GM21786 (cell line): Measurements from ENCODE around the gene CCR7.

Experiments used
- ATAC-seq: cut with Tn5 transposase; IDR thresholded peaks from one replicate; pipeline ENCODE4 v1.9.1; 2021; ENCODE audit not compliant: unreplicated experiment

CCR7 gene

DNA sequence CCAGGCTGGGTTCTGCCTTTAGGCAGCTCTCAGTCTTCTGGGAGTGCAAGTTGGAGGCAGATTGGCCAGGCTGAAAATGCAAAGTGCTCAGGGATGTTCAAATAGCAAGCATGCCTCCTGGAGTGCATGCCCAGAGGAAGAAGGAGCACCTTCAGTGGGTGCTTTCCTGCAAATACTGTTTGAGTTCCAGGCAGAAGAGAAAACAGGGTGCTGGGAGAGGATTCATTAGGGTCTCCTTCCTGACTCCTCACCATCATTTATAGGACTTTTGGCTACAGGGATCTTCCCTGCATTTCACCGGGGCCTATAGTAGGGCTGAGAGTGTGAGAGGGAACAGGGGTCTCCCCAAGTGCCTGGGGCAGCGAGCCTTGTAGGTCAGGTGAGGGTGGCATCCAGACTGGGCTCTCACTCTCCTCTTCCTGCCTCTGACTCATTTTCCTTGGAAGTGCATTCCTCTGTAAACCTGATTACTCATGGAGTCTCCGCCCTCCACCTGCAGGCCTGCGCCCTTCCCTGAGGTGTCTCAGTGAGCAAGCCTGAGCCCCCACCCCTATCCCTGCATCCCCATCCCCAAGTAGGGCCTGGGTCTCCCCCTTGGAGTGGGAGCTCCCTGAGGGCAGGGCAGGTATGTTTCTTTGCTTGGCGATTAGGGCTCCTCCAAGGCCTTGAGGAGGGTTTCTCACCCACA is 46.7 kb downstream of the CCR7 start:
- ATAC-seq = no peak

DNA sequence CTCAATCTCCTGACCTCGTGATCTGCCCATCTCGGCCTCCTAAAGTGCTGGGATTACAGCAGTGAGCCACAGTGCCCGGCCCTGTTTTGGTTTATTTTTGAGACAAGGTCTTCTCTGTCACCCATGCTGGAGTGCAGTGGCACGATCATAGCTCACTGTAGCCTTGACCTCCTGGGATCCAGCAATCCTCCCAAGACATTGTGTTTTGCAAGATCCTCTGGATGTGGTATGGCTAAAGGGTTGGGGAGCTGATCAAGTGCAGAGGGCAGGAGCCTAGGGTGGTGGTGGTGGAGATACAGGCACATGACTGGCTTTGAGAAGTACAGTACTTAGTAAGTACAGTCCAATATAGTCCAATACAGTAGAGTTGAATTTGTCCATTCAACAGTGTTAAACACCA is 47.3 kb downstream of the CCR7 start:
- no peak for ATAC-seq

DNA sequence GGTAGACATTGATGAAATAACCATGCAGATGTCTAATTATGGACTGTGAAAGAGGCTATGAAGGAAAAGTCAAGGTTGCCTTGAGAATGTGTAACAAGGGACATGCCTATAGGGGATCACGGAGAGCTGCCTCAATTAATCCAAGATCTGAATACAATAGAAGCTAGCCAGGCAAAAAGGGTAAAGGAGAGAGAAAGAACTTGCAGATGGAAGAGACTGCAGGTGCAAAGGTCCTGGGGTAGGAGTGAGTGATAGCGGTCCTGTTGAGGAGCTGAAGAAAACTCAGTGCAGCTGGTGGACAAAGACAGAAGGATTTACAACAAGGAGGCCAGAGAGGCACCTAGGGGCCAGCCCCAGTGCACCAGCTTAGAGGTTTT is 48.0 kb downstream of the CCR7 start:
- ATAC-seq = no peak

DNA sequence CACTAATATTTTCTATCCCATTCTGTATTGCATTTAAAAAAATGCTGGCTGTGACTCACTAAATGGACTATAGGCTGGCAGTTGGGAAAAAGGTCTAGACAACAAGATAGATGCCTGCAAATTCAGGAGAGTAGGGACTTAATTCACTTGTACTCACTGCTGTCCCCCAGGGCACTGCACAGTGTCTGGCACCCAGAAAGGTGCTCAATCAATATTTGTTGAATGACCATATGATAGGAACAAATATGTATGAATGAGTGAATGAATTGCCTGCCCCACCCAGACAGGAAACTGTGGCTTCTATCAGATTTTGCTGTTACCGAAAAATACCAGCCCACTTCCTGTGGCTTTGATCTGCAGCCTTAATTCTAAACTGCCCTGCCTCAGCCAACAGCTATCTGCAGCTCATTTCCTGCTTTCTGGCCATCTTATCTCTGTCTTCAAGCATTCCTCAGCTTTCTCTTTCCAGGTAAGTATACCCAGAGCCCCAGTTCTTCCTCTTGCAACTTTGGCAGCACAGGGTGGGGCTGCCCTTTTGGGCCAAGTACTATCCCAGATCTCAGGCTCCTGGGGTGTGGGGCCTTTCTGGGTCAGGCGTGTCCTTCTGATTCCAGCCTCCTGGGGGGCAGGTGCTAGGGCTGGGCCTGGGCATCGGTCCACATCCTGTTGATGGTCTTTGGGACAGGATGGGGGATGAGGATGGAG is 48.5 kb downstream of the CCR7 start:
- ATAC-seq = no peak

DNA sequence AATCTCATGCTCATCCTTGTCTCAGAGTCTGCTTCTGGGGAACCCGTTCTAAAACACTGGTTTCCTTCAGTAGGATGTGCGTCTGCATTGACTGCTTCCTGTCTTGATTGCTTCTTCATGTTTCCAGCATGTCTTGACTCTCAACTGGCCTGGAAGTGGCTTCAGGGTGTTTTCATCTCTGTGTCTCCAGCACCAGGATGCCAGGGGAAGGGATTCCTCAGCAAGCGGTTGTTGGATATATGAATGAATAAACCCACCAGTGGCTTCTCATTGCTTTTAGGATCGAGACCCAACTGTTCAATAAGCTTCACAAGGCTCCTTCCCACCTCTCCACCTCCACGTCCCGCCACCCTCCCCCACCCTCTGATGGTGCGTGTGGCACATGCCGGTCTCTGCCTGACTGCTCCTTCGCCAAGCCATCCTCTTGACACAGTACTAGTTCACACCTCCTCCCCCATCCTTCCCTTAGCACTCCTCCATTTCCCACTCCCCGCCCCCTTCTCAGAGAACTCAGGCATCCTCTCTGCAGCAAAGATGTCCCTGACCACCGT is 49.7 kb downstream of the CCR7 start:
- no peak for ATAC-seq

DNA sequence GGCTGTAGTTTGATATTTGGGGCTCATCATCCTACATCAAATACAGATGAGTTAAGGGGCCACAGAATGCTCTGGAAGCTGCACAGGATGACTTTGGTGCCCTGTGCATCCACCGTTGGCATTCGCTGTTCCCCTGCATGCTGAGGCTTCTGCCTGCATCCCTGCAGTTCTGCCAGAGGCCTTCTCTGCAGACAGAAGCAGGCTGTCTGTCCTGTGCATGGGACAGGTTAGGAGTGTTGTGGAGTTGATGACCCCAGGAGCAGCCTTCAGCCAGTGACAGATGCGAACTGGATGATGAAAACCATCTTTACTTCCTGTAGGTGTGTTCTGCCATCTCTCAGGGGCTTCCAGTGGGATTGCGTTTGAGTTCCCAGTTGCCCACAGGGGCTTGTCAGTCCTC is 50.3 kb downstream of the CCR7 start:
- no peak for ATAC-seq

DNA sequence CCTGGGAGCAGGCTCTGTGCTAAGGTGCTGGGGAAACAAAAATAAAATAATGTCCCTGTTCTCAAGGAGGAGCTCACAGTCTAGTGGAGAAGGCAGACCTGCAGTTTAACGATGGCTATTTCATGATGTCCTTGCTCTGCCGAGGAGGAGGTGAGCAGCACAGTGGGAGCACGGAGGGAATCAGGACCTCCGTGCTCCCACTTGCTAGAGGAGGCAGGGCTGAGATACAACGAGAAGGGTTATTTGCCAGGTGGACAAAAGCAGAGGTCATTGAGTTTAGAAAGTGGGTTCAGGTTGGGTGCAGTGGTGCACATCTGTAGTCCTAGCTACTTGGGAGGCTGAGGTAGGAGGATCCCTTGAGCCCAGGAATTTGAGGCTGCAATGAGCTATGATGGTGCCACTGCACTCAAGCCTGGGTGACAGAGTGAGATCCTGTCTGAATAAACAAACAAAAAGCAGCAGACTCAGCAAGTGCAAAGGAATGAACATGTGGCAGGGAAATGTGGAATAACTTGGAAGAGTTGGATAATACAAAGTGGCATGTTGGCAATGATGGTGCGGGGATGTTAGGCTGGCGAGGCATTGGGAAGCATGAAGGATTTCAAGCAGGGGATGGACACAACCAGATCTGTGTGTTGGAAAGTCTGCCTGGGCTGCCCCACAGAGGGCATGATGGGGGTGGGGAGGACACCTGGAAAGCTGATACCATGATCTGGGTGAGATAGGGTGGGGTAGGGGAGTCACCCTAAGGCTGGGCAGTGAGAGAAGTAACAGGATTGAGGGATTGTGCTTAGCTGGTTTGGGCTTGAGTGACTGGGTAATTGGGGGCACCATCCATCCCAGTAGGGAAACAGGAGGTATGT is 51.0 kb downstream of the CCR7 start:
- no peak for ATAC-seq

DNA sequence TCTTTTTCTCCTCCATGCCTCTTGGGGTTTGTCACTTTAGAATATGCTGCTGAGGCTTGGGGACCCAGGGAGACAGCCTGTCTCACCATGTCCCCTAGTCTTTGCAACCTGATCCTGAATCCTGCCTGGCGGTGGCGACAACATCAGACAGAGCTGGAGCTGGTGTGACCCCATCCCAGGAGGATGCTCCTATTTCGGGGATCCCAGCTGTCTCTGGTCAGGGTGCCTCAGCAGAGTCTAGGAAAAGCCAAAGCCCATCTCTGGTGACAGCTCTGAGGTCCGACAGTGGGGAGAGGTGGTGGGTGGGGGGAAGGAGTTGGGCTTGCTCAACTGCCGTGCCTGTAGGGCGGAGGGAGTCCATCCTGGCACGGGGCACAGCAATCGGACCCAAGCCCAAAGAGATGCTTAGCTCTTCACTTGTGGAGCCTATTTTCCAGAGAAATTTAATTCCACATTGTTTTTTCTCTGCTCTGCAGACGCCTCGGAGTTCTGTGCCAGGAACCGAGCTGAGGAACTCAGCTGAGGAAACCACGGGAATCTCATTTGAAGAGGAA is 53.5 kb downstream of the CCR7 start:
- ATAC-seq = no peak

DNA sequence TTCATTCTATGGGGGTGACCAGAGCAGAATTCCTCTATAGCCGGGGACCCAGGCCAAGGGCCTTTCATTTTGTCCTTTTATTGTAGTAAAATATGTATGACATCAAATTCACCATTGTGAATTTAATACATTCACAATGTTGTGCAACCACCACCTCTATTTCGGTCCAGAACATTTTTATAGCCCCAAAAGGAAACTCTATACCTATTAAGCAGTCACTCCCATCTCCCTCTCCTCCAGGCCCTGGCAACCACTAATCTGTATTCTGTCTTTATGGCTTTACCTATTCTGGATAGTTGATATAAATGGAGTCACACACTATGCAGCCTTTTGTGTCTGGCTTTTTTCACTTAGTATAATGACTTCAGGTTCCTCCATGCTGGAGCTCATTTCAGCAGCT is 54.1 kb downstream of the CCR7 start:
- ATAC-seq = no peak

DNA sequence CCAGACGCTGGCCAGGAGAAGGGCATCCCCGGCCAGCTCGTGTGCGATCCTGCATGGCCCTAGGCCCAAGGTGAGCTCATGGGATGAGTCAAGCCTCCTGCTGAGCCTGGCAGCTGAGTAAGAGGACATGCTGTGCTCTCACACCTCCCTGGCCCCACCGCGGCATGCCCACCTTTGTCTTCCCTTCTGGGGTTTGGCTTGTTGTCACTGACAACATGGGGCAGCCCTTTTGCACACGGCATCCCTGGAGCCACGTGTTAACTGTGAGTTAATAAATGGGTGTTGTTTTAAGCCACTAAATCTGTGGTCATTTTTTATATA is 55.0 kb downstream of the CCR7 start:
- ATAC-seq = no peak

DNA sequence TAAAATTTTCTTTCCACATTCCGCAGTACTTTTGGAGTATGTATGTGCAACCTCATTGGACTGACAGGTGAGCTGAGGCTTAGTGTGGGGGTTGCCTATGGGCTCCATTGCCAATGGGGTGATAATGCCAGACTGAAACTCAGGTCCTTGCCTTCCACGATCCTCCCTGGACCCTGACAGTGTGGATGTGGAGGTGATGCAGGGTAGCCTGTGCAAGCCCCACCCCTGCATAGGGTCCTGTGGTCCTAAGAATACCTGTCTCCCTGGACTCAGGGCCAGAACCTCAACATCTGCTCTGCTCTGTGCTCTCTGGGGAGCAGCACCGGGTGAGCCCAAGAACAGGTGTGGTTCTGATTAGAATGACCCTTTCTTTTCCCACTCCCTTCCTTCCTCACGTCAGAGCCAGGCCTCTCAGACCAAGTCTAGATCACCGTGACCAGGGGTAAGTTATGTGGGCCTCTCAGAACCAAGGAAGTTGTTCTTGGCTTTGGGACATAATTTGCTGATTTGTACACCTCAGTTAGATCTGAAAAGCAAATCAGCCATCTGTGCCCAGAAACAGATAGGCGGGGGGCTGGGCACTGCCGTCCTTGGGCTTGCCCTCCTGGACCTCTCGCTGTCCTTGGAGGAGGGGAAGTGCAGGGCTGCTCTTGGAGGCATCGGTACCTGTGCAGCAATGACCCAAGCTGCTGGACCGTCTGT is 55.5 kb downstream of the CCR7 start:
- no peak for ATAC-seq

DNA sequence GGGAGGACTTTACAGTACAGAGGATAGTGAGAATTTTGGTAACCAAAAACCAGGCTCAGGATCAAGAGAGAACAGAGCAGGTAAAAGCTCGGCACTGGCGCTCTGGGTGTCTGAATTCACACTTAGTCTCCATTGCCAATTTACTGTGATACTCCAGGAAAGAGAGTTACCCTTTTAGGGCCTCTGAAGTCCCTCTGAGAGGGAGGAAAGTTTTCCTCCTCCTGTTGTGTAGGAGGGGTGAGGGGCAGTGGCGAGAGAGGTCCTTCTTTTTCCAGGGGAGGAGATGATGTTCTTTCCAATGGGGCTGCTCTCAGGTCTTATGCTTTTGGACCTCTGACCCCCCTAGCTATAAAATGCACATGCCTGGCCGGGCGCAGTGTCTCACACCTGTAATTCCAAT is 58.5 kb downstream of the CCR7 start:
- ATAC-seq = no peak
